GM19452 (cell line): ENCODE data around the gene RBM17.
"Not testable (repeated sequence)": the region's sequence is repeated elsewhere in the genome, so short reads cannot be mapped to it uniquely, and the experiment has no call there.

Source experiments
- ATAC-seq: cut with Tn5 transposase; IDR thresholded peaks from one replicate; pipeline ENCODE4 v1.9.1; 2021; ENCODE audit not compliant: unreplicated experiment

Gene RBM17

GRCh38 chr10:6077071-6077675, 11.7 kb upstream of the RBM17 start:
- no peak for ATAC-seq

DNA sequence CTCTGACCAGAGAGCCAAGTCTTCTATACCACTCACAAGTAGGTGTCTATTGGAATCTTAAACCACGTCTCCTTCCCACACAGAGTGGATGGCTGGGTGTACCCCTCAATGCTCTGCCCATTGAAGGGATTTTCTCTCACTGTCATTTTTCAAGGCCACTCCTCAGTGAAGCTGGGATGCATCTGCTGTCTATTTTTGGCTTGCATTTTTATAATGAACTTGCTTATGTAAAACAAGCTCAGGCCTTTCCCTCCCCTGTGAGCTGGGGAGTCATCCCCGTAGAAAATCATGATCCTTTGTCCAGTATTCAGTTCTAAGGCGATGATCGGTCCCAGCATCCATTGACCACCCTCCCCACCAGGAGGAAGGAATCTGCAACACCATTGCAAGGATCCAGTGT, 9.8 kb upstream of the RBM17 start:
- no peak for ATAC-seq

- no peak for ATAC-seq
These were observed 8.3 kb upstream of the RBM17 start for GRCh38 chr10:6080417-6080973.

GRCh38 chr10:6082496-6083395, 6.1 kb upstream of the RBM17 start:
- no peak for ATAC-seq

DNA sequence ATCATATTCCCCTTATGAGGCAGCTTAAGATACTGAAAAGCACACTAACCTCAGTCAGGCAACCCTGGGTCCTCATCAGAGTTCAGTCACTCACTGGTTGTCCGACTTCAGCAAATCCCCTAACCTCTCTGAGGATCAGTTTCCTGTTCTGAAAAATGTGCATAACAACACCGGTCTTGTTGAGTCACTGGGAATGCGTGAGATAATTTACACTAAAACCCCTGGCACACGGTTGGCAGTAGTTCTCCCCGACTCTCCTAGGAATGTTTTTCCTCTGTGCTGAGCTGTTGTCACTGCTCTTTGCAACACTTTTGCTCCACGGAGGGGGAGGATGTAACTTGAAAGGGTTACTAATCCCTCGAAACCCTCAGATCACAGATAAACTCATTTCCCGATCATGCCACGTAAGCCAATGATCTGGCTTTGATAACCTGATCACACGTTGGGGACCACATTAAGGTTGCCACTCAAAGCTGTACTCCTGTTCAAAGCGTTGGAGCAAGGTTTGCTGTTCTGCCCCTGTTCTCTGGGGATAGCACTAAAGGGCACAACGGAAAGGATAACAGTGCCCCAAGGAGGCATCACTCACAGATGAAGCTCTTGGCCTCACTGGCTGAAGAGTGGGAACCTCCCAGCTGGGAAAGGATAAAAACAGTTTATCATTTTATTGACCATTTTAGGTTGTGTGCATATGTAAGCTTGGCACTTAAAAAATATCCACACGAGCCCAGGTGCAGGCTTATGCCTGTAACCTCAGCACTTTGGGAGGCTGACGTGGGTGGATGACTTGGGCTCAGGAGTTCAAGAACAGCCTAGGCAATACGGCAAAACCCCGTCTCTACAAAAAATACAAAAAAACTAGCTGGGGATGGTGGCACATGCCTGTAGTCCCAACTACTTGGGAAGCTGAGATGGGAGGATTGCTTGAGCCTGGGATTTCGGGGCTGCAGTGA, 5.0 kb upstream of the RBM17 start:
- ATAC-seq: no peak

GRCh38 chr10:6086375-6087233, 2.2 kb upstream of the RBM17 start:
- ATAC-seq: peak; percentile 43

DNA sequence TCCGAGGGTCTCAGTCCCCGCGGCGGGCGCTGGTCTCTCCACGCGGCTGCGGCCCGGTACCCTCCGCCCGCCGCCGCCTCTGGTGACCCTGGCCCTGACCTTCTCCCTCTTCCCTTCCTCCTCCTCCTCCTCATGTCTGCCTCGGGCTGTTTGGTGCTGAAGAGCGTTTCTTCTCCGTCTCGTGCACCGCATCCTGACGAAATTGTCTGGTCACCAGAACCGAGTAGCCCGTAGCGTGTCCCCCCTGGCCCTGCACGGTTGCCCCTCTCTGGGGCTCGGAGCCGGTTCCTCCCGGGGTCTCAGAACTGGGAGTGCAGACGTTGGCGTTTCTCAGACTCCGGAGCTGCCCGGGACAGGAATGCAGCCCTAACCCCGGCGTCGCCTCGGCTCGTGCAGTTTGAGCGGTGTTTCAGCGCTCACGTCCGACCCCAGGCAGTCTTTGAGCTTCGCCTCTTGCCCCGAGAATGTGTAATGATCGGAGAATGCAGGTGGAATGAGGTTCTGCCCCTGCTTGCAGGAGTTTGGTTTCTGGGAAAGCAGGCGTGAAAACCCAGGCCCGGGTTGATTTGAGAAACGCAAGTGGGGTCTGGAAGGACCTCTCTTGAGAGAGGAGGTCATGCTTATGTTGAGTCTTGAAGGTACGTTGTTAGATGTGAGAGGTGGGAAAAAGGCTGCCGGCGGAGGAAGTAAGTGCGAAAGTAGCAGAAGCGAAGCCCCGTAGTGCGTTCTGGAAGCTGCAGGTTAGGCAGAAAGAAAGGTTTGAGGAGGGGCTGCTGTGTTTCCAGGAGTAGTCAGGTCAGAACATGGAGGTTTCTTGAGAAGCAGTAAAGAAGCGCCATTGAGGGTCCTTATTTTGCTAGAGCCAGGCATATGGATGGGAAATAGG, 743 bp downstream of the RBM17 start:
- ATAC-seq: no peak

DNA sequence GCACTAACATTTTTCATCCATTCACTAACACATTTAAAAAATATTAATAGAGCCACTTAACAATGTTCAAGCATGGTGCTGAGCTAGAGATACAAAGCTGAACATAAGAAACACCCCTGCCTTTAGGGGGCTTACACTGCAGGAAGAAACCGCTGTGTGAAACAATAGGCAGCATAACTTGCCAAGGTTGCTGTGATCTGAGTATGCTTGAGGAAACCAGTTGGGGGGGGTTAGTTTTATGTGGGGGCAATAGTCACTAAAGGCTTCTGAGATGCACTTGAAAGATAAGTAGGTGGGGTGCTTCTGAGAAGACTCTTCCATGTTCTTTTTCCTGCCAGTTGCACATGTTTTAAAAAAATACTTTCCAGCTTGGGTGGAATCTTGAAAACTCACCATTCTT, 2.8 kb downstream of the RBM17 start:
- no peak for ATAC-seq

DNA sequence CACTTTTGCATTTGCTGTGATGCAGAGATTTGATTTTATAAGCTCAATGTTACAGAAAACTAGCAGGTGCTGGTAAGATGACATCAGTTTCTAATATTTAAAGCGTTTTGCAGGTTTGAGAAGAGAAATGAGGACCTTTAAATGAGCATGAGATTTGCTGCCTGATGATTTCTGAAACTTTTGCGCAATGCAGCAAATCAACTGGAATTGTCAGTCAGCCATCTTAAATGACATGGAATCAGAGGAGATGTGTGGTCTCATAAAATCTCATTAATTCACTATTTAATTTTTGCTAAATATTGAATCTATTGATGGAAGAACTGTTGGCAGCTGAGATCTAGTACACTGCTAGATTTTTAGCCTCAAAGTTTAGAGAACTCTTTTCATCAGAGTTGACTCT, 3.9 kb downstream of the RBM17 start:
- ATAC-seq: no peak

DNA sequence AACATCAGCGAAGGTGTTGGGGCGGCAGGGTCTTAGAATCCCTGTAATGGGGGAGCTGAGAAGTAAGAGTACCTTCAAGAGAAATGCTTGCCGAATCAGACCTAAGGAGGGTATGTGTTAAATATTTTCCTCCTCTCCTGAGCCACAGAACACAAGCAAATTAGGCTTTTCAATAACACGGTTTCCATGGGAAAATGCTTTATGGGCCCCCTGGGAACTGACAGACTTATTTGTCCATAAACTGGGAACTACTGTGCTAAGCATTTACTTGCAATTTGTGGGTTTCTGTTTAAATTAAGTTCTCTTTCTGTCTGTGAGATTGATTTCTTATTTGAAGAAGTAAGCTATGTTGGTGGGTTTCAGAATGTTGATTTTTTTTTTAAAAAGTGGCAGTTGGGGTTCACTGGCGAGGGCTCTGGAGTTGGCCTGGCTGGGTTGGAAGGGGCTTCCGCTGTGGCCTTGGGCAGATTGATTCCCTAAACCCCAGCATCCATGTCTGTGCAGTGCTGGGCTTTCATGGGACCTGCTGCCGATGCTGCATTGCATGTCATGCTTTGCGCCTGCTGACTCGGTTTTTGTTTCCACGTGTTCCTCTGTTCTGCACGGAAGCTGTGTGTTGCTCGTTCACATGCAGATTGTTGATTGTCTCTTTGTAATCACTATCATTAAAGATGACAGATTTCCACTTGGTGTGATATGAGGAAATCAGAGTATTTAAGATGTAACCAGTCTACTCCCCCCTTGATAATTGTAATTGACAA, 7.2 kb downstream of the RBM17 start:
- ATAC-seq: no peak

- ATAC-seq: no peak
These were observed 8.2 kb downstream of the RBM17 start for GRCh38 chr10:6097063-6097462.

DNA sequence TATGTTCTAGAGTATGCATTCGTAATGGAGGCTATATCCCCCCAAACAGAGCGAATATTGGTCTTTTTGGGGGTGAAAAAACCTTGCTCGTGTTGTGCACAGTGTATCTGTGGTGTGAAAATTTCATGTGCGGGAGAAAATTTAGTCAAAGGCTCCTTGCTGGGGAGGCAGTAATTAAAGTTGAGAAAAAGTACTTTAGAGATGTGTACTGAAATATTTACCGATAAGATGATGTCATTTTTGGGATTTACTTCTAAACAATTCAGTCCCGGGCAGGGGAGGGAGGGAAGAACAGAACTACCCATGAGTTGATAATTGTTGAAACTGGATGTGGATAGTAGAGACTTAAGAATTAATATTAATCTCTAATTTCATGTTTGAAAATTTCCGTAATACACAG, 9.3 kb downstream of the RBM17 start:
- ATAC-seq: no peak

DNA sequence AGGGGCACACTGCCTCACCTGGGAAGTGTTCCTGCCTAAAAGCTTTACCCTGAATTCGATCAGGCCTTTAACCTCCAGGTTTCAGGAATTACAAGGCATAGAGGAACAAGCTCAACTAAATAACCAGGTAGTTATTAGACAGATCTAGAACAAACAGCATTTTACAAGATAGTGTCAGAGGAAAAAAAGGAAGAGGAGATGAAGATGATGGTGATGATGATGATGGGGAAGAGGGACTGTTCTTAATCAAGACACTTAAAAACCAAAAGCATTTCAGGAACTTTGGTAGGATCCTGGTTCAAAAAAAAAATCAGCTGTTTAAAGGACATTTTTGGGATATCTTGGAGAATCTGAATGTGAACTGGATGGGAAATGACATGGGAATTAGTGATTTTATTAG, 11.5 kb downstream of the RBM17 start:
- ATAC-seq: no peak

GRCh38 chr10:6101181-6101580, 12.3 kb downstream of the RBM17 start:
- peak; percentile 53 for ATAC-seq

GRCh38 chr10:6102128-6102527, 13.3 kb downstream of the RBM17 start:
- no peak for ATAC-seq

GRCh38 chr10:6103591-6103990, 14.8 kb downstream of the RBM17 start:
- ATAC-seq: no peak

- not testable (repeated sequence) for ATAC-seq
These were observed 18.8 kb downstream of the RBM17 start for GRCh38 chr10:6107616-6108015.

DNA sequence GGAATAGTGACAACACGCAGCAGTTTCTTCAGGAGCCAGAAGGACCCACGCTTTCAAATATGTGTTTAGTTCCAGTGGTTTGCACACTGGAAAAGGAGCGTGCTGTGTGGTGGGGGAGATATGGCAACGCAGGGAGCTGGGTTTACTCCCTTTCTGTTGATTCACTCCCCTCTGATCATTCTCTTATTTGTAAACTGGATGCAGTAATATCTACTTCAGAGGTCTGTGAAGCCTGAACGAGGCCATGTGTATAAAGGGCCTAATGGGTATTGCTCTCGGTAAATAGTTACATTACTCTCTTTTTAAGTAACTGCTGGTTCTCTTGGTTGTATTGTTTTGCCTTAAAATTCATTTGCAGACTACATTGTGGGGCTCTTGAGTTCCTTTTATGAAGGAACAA, 19.2 kb downstream of the RBM17 start:
- no peak for ATAC-seq
